ENCODE results near the gene CACNA1G.

CACNA1G gene

GRCh38 chr17:50534222-50534978 lies 26.1 kb upstream of the CACNA1G start:
- no peak for DNase-seq

- DNase-seq: no peak
Measured at GRCh38 chr17:50534979-50535326, 25.6 kb upstream of the CACNA1G start.

- no peak for DNase-seq
Measured at GRCh38 chr17:50535407-50535806, 25.1 kb upstream of the CACNA1G start.

- no peak for DNase-seq
Measured at GRCh38 chr17:50536683-50537646, 23.6 kb upstream of the CACNA1G start.

- DNase-seq: no peak
Measured at GRCh38 chr17:50537721-50538548, 22.6 kb upstream of the CACNA1G start.

GRCh38 chr17:50538549-50539410 lies 21.7 kb upstream of the CACNA1G start:
- DNase-seq: no peak

DNA sequence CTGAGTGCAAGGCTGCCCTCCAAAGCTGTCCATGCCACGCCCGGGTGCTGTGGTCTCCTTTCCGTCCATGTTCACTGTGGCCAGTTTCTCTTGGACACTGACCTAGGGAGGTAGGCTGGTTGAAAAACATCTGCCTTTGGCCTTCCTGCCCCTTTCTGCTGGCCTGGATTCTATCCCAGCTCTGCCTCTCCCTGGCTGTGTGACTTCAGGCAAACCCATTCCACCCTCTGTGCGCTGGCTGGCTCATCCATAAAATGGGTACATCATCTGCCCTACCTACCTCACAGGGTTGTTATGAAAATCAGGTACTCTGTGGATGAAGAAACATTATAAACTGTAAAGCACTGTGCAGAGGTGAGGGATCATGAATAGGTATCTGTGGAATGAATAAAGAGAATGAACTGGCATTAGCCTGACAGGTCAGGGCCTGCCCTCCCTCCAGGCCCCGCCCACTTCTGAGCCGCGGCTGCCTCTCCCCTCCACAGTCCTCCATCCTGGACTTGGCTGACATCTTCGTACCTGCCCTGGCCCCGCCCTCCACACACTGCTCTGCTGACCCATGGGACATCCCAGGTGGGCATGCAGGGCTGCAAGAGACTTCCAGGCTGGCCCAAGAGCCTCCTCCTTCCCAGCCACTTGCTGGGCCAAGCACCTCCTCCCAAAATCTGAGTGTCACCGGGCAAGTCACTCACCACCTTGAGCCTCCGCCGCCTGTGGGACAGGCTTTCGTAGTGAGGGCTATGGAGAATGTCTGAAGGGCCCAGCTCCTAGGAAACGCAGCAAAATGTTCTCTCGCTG lies 20.6 kb upstream of the CACNA1G start:
- no peak for DNase-seq

- DNase-seq: no peak
Measured at GRCh38 chr17:50540560-50541401, 19.7 kb upstream of the CACNA1G start.

GRCh38 chr17:50541402-50541715 lies 19.2 kb upstream of the CACNA1G start:
- DNase-seq: no peak

DNA sequence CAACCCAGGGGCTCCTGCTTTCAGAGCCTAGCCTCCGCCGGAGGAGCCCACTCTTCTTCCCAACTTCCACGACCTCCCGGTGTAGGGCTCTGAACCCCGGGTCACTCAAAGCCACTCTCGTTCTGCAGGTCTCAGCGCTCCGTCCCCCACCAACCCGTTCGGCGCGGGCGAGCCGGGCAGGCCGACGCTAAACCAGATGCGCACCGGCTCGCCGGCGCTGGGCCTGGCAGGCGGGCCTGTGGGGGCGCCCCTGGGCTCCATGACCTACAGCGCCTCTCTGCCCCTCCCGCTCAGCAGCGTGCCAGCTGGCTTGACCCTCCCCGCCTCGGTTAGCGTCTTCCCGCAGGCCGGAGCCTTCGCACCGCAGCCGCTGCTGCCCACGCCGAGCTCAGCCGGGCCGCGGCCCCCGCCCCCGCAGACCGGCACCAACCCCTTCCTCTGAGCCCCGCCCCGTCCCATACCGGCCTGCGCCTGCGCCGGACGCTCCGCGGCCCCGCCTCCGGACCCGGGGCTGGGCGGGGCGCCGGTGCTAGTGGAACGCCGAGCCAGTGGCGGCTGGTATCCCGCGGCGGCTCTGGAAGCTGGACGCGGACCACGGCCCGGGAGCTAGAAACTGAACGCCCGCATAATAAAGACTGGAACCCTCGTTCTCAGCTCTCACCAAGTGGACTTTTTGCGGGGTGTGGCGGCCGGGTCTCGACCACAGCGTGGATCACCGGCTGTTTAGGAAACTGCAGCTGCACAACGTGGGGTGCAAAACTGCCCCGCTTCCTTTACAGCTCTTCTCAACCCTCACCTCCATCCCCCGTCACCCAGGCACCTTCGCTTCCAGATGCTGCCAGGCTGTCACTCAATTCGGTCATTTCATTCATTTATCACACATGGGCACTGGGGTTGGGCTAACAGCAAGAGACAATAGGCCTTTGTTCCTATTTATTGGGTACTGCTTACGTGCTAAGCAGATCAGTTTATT lies 18.5 kb upstream of the CACNA1G start:
- DNase-seq: peak; percentile 84

DNA sequence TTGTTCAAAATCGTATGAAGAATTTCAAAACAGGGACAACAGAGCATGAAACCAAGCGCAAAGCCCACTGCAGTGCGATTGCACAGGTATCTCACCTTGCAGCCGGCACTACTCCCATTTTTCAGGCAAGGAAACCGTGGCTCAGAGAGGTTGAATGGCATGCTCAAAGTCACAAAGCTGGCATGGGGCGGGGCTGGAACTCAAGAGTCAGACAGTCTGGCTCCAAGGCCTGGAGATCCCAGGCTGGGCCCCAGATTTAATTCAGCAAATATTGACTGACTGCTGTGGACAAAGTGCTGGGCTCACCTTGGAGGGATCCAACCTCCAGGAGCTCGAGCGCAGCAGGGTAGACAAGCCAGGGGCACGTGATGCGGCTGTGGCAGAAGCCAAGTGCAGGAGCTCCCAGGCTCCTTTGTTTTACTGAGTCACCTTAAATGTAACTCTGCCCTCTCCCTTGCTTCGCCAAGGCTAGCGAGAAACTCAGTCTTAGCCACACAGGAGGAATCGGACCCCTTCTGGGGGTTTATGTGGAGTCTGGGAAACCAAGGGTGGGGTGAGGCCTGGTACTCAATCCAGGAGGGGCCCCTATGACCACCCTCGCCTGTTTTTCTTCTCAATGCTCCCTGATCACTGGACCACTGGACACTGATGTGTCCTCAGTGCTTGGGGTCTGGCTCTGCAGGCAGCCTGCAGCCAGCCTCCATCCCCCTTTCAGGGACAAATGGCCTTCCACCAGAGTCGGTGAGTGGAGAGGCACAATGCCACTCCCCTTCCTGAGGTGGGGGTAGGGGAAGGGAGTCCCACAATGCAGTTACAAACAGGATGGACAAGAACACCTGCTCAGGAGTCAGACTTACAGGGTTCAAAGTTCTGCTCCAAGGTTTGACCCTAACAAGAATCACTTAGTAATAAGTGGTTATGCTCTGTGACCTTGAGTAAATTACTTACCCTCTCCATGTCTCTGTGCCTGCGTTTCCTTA lies 17.4 kb upstream of the CACNA1G start:
- DNase-seq: no peak

- DNase-seq: no peak
Measured at GRCh38 chr17:50544516-50544915, 16.0 kb upstream of the CACNA1G start.

GRCh38 chr17:50545311-50545710 lies 15.2 kb upstream of the CACNA1G start:
- no peak for DNase-seq

DNA sequence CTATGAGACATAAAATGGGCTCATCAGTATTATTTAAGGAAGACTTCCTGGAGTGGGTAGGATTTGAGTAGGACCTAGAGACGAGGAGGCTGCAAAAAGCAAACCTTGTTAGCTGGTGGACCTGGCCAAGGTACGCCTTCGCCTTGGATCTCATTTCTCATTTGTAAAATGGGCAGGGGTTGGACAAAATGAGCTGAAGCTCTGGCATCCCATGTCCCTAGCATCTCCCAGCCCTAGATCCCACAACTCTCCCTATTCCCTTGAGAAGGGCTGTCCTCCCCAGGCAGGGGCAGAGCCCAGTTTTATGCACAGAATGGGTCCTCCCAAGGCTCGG lies 13.8 kb upstream of the CACNA1G start:
- DNase-seq: no peak

GRCh38 chr17:50547035-50547735 lies 13.3 kb upstream of the CACNA1G start, which contains the start of gene SPATA20:
Gene SPATA20 (plus strand): TSS chr17:50547174. CDS start chr17:50547209, 35 bp downstream.
- peak; percentile 80 for DNase-seq

DNA sequence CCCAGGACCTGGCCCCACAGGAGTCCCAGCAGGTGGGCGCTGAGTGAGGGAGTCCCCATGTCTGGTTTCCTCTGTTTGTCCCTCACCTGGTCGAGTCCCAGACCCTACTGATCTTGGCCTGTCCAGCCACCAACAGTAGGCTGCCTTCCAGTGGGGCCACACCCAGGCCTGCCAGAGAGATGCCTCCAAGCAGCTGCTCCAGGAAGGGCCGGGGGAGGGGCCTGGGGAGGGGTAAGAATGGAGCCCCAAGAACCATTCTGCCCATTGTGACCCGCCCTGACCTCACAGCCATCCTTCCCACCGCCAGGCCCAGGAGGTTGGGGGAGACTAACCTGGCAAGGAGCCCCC lies 12.8 kb upstream of the CACNA1G start:
- no peak for DNase-seq

- no peak for DNase-seq
Measured at GRCh38 chr17:50548831-50549230, 11.7 kb upstream of the CACNA1G start.

Measured in activated CD8-positive, alpha-beta memory T cell treated with anti-CD3 and anti-CD28 coated beads, Interleukin-2, amount 50 U/mL, for 4 hours (primary cell).